Effector memory CD4-positive, alpha-beta T cell (primary cell): ENCODE data around the gene MBP.

Experiments used
- DNase-seq, 3 donors: peaks; one replicate each; pipeline ENCODE4 v3.0.0-alpha.2; 2020
- H3K27ac ChIP-seq: 2 replicates; pipeline ENCODE4 v1.7.0; 2013; ENCODE audit warnings: mild to moderate bottlenecking, low read length, moderate library complexity; ENCODE audit not compliant: insufficient read depth, poor library complexity, severe bottlenecking
- H3K27me3 ChIP-seq: replicated peaks from 2 replicates; pipeline ENCODE4 v1.7.0; 2013; ENCODE audit warnings: mild to moderate bottlenecking, low read length; ENCODE audit not compliant: insufficient read depth, control insufficient read depth, poor library complexity, severe bottlenecking
- H3K36me3 ChIP-seq: 2 replicates; pipeline ENCODE4 v1.7.0; 2013; ENCODE audit warnings: mild to moderate bottlenecking, low read length, moderate library complexity; ENCODE audit not compliant: control insufficient read depth, insufficient read depth
- H3K4me1 ChIP-seq: 2 replicates; pipeline ENCODE4 v1.7.0; 2013; ENCODE audit warnings: low read length, mild to moderate bottlenecking; ENCODE audit not compliant: control insufficient read depth, insufficient read depth, poor library complexity, severe bottlenecking
- H3K4me3 ChIP-seq: 2 replicates; pipeline ENCODE4 v1.7.0; 2013; ENCODE audit warnings: low read length, low read depth, mild to moderate bottlenecking; ENCODE audit not compliant: insufficient read depth, poor library complexity, severe bottlenecking
- H3K9me3 ChIP-seq: 2 replicates; pipeline ENCODE4 v1.7.0; 2013; ENCODE audit warnings: mild to moderate bottlenecking, low read length, moderate library complexity; ENCODE audit not compliant: control insufficient read depth

Gene MBP

GRCh38 chr18:76978616-76979015 is 154.0 kb downstream of the MBP start:
- no peak for DNase-seq
- no peaks in the 10 kb centered on the region for H3K9me3 ChIP-seq
- no peak overlapping the region for H3K4me3 ChIP-seq
- H3K36me3 ChIP-seq, result no peaks in the 10 kb centered on the region
- no peak overlapping the region for H3K27ac ChIP-seq
- H3K27me3 ChIP-seq, result no peaks in the 10 kb centered on the region
- peaks cover 4% of the 10 kb centered on the region for H3K4me1 ChIP-seq

DNA sequence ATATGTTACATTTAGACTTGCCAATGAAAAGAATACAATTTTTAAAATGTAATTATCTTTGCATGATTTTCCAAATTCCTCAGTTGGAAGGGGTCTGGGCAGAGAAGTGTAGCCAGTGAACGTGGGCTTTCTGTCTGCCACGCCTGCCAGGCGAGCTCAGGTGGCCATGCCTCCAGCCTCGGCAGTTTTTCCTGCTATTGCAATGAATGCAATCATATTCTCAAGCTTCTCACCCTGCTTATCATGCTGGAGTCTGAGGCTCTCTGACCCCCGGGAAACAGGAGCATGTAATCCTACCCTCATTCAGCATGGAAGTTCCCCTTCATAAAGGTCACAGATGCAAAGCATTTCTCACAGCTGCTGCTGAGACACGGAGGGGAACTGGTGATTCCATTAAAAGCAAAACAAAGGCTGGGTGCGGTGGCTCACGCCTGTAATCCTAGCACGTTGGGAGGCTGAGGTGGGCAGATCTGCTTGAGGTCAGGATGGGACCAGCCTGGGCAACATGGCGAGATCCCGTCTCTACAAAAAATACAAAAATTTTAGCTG is 154.8 kb downstream of the MBP start:
- Histone ChIP-seq H3K9me3 (no peaks in the 10 kb centered on the region), H3K4me1 (no peaks in the 10 kb centered on the region), H3K27ac (no peak overlapping the region), H3K4me3 (no peak overlapping the region), H3K27me3 (no peaks in the 10 kb centered on the region), H3K36me3 (no peaks in the 10 kb centered on the region)
- no peak for DNase-seq

- H3K9me3 ChIP-seq, result no peaks in the 10 kb centered on the region
- no peak overlapping the region for H3K27ac ChIP-seq
- no peaks in the 10 kb centered on the region for H3K27me3 ChIP-seq
- DNase-seq, result no peak
- H3K4me3 ChIP-seq, result no peak overlapping the region
- no peaks in the 10 kb centered on the region for H3K4me1 ChIP-seq
- no peaks in the 10 kb centered on the region for H3K36me3 ChIP-seq
Observed at GRCh38 chr18:76977108-76977621, 155.4 kb downstream of the MBP start.

GRCh38 chr18:76975577-76976110 is 156.9 kb downstream of the MBP start:
- Histone ChIP-seq H3K27ac (no peak overlapping the region), H3K9me3 (no peaks in the 10 kb centered on the region), H3K27me3 (no peaks in the 10 kb centered on the region), H3K36me3 (no peaks in the 10 kb centered on the region), H3K4me1 (no peaks in the 10 kb centered on the region), H3K4me3 (no peak overlapping the region)
- DNase-seq, result no peak

DNA sequence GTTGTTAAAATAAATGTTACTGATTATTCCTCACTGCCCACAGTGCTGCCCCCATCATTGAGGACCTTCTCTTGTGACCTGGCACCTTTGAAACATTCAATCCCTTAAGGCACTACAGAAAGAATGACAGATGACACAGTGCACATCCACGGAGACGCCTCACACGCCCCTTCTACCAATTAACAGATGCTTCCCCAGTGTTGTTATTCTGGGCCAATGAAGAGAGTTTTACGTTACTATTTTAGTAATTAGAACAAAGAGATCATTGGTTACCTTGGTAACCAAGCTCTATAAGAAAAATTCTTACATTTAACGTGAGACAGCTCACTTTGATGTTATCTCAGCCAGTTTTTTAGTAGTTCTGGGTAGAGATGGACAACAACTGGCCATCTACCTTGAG is 158.2 kb downstream of the MBP start:
- Histone ChIP-seq H3K4me1 (no peaks in the 10 kb centered on the region), H3K9me3 (no peaks in the 10 kb centered on the region), H3K27ac (no peak overlapping the region), H3K4me3 (no peak overlapping the region), H3K36me3 (no peaks in the 10 kb centered on the region), H3K27me3 (no peaks in the 10 kb centered on the region)
- no peak for DNase-seq

DNA sequence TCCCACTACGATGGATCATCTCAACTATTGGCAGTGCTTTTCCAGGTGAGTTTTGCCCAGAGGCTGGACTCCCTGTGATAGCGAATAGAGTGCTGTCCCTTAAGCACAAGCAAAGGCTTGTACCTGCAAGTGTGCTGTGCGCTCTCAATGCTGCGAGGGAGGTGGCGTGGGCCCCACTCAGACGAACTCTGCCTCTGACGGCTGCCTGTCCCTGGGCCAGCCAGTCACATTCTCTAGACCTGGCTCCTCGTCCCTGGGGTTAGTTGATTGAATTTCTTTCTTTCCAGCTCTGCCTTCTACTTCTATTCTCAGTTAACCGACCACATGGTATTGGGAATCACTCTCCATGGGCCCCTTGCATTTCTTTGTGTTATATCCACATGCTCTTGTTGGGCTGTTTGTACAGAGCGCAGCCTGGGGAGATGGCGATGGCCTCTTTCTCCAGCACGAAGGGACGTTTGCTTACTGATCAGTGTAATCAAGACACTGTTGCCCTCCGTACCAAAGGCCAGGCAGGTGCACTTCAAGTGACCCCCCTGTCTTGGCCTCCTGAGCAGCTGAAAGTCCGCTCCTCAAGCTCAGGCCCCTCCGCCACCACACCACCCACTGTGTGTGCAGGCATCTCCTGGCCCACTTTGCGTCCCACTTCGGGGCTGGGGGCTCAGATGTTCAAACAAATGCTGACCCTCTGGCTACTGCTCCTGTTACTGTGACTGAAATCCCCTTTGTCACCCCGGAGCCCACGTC is 158.9 kb downstream of the MBP start:
- H3K27me3 ChIP-seq, result no peaks in the 10 kb centered on the region
- no peaks in the 10 kb centered on the region for H3K9me3 ChIP-seq
- no peak for DNase-seq
- H3K36me3 ChIP-seq, result no peaks in the 10 kb centered on the region
- H3K4me1 ChIP-seq, result no peaks in the 10 kb centered on the region
- H3K27ac ChIP-seq, result no peak overlapping the region
- no peak overlapping the region for H3K4me3 ChIP-seq

- H3K9me3 ChIP-seq, result no peaks in the 10 kb centered on the region
- no peak for DNase-seq
Observed at GRCh38 chr18:76972846-76973519, 159.6 kb downstream of the MBP start.

DNA sequence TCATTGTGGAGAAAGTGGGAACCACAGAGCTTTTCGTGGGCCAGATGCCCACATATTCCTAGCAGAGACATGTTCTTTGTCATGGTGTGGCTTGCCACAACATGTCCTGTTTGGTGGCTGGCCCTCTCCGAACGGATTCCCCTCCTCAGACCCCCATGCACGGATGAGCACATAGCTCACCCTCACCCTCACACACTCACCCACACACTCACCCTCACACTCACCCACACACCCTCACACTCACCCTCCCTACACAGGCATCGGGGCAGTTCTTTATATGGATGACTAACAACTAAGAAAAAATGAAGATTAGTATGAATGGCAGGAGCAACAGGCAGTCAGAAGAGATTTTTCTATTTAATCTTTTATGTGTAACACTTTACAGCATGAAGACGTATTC is 160.3 kb downstream of the MBP start:
- no peaks in the 10 kb centered on the region for H3K36me3 ChIP-seq
- no peaks in the 10 kb centered on the region for H3K4me1 ChIP-seq
- H3K4me3 ChIP-seq, result no peak overlapping the region
- no peaks in the 10 kb centered on the region for H3K9me3 ChIP-seq
- no peak for DNase-seq
- H3K27ac ChIP-seq, result no peak overlapping the region
- H3K27me3 ChIP-seq, result no peaks in the 10 kb centered on the region

More at GRCh38 chr18:76972846-76973519, 159.6 kb downstream of the MBP start:
- no peak overlapping the region for H3K4me3 ChIP-seq
- H3K27ac ChIP-seq, result no peak overlapping the region
- no peaks in the 10 kb centered on the region for H3K4me1 ChIP-seq
- no peaks in the 10 kb centered on the region for H3K36me3 ChIP-seq
- no peaks in the 10 kb centered on the region for H3K27me3 ChIP-seq

DNA sequence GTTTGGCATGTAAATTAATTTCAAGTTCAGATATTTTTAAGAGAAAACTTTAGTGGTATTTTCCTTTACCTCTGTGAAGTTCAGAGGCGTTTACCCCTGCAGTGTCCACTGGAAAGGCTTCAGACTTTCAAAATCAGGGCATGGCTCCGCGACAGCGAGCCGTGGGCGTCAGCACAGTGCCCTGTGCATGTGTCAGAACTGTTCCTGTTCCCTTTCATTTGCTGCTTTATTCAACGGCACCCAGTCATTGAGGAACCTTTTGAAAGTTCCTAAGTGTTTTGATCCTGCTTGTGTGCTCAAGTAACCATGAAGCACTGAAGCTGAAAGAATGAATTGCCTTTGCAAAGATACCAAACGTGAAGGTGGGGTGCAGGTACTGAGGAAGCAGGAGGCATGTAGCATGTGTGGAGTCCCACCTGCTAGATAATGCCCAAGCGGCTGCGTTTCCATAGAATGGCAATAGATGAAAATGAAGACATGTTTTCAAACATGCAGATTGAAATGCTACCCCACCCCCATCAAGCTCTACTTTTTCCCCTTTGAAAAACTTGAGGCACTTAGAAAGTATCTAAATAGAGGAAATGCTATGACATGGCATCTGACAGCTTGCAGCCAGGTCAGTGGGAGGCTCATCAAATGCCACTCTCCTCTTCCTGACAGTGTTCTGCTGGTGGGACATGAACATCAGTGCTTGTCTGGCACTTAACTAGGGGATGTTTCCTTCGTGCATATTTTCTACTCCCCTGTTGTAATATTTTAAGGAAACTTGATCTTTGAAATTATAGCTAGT is 161.6 kb downstream of the MBP start:
- Histone ChIP-seq H3K9me3 (no peaks in the 10 kb centered on the region), H3K27me3 (no peaks in the 10 kb centered on the region), H3K27ac (no peak overlapping the region), H3K4me1 (no peaks in the 10 kb centered on the region), H3K36me3 (peaks cover 6% of the 10 kb centered on the region), H3K4me3 (no peak overlapping the region)
- no peak for DNase-seq
